IMR-90 (cell line): Measurements from ENCODE around the gene INPP5F. TPM values are rescaled to one million over a fixed set of nuclear protein-coding genes. Genes with fewer than 3 reads are reported as not detected.
A peak's percentile ranks its signal among the peaks of the same experiment; 100 is the strongest.

Source experiments
- ATAC-seq: fragments of 200-7000 bp; cut with Tn5 transposase; 2 replicates; pipeline ENCODE4 v1.9.1; 2020; ENCODE audit warnings: low read depth, mild to moderate bottlenecking, moderate library complexity
- BruUV-seq: library from RNA; stranded (reverse); fragments of 400-500 nt; replicated peaks from 2 replicates; lab custom pipeline; 2021; lab: Mats Ljungman, UMichigan
- CTCF ChIA-PET: fragments of 300-600 bp; formaldehyde crosslinking; extraction: SDS; loops from one replicate; lab custom pipeline; 2021; ENCODE audit warnings: antibody characterized with exemption; lab: Yijun Ruan, JAX
- POLR2A ChIA-PET: fragments of 300-600 bp; sonication (Branson Sonifier 250); formaldehyde crosslinking; loops from one replicate; lab custom pipeline; 2022; ENCODE audit warnings: antibody characterized with exemption; ENCODE audit not compliant: unreplicated experiment; lab: Charles Lee
- DNase-seq: peaks from one replicate; pipeline ENCODE4 v3.0.0; 2013
- H2AFZ ChIP-seq: replicated peaks from 2 replicates; pipeline ENCODE3; 2013; ENCODE audit warnings: low read length, mild to moderate bottlenecking; ENCODE audit not compliant: poor library complexity
- H2AK5ac ChIP-seq: 2 replicates; pipeline ENCODE4 v1.6.1; 2013; ENCODE audit warnings: low read depth, low read length, inconsistent platforms
- H2AK9ac ChIP-seq: replicated peaks from 2 replicates; pipeline ENCODE3; 2013; ENCODE audit warnings: mild to moderate bottlenecking, low read depth, low read length, moderate library complexity; ENCODE audit not compliant: poor library complexity
- H2BK120ac ChIP-seq: 2 replicates; pipeline ENCODE4 v1.6.1; 2013; ENCODE audit warnings: low read depth, low read length, inconsistent platforms
- H2BK15ac ChIP-seq: 3 replicates; pipeline ENCODE4 v1.6.1; 2013; ENCODE audit warnings: low read depth, low read length, inconsistent platforms
- H2BK20ac ChIP-seq: 2 replicates; pipeline ENCODE4 v1.6.1; 2013; ENCODE audit warnings: low read depth, mild to moderate bottlenecking, inconsistent platforms, low read length, moderate library complexity
- H2BK5ac ChIP-seq: 2 replicates; pipeline ENCODE4 v1.6.1; 2013; ENCODE audit warnings: mild to moderate bottlenecking, low read depth, low read length, inconsistent platforms; ENCODE audit not compliant: poor library complexity, severe bottlenecking
- H3K14ac ChIP-seq: replicated peaks from 2 replicates; pipeline ENCODE4 v1.6.1; 2013; ENCODE audit warnings: low read depth, low read length, inconsistent platforms
- H3K18ac ChIP-seq: 2 replicates; pipeline ENCODE4 v1.6.1; 2013; ENCODE audit warnings: low read depth, low read length, control low read depth
- H3K23ac ChIP-seq: 2 replicates; pipeline ENCODE4 v1.6.1; 2013; ENCODE audit warnings: low read depth, low read length, inconsistent platforms
- H3K27ac ChIP-seq: 2 replicates; pipeline ENCODE4 v1.5.1; 2013; ENCODE audit warnings: mild to moderate bottlenecking, control low read depth, low read length; ENCODE audit not compliant: insufficient read depth
- H3K27me3 ChIP-seq: 2 replicates; pipeline ENCODE4 v1.6.1; 2013; ENCODE audit warnings: low read length; ENCODE audit not compliant: control insufficient read depth, insufficient read depth
- H3K36me3 ChIP-seq: 2 replicates; pipeline ENCODE4 v1.6.1; 2013; ENCODE audit warnings: low read length, mixed read lengths; ENCODE audit not compliant: control insufficient read depth, insufficient read depth
- H3K4ac ChIP-seq: 2 replicates; pipeline ENCODE4 v1.6.1; 2013; ENCODE audit warnings: low read depth, low read length, inconsistent platforms
- H3K4me1 ChIP-seq: 2 replicates; pipeline ENCODE4 v1.6.1; 2013; ENCODE audit warnings: low read length, mixed read lengths; ENCODE audit not compliant: control insufficient read depth, insufficient read depth
- H3K4me2 ChIP-seq: 2 replicates; pipeline ENCODE4 v1.6.1; 2013; ENCODE audit warnings: low read depth, mild to moderate bottlenecking, control low read depth, low read length, moderate library complexity
- H3K4me3 ChIP-seq: 2 replicates; pipeline ENCODE4 v1.5.1; 2013; ENCODE audit warnings: low read depth, mild to moderate bottlenecking, control low read depth, low read length, moderate library complexity; ENCODE audit not compliant: insufficient read depth
- H3K56ac ChIP-seq: 2 replicates; pipeline ENCODE4 v1.6.1; 2013; ENCODE audit warnings: low read length, inconsistent platforms; ENCODE audit not compliant: insufficient read depth; ENCODE audit errors: extremely low read depth
- H3K79me1 ChIP-seq, 2 experiments: 2 replicates each; pipeline ENCODE4 v1.6.1; 2013; ENCODE audit warnings: low read length in 2 of 2, inconsistent platforms in 1 of 2, low read depth in 1 of 2
- H3K9ac ChIP-seq: 2 replicates; pipeline ENCODE4 v1.6.1; 2013; ENCODE audit warnings: low read depth, low read length, control low read depth
- H3K9me1 ChIP-seq: 2 replicates; pipeline ENCODE4 v1.6.1; 2013; ENCODE audit warnings: low read length, inconsistent platforms; ENCODE audit not compliant: insufficient read depth
- H3K9me3 ChIP-seq: 2 replicates; pipeline ENCODE4 v1.6.1; 2013; ENCODE audit warnings: low read length; ENCODE audit not compliant: control insufficient read depth, insufficient read depth
- H4K20me1 ChIP-seq: 2 replicates; pipeline ENCODE4 v1.6.1; 2013; ENCODE audit warnings: low read length, inconsistent platforms; ENCODE audit not compliant: insufficient read depth
- H4K5ac ChIP-seq: 2 replicates; pipeline ENCODE4 v1.6.1; 2013; ENCODE audit warnings: mild to moderate bottlenecking, low read depth, low read length, control low read depth
- H4K8ac ChIP-seq, 2 experiments: 2 replicates each; pipeline ENCODE4 v1.6.1; 2013; ENCODE audit warnings: low read depth in 2 of 2, low read length in 2 of 2, control low read depth in 1 of 2, inconsistent platforms in 1 of 2
- H4K91ac ChIP-seq: 2 replicates; pipeline ENCODE4 v1.6.1; 2013; ENCODE audit warnings: low read depth, low read length, inconsistent platforms; ENCODE audit not compliant: insufficient read depth
- BHLHE40 ChIP-seq: fragments of 150-350 bp; IDR thresholded peaks from 2 replicates; pipeline ENCODE4 v1.6.1; 2016; ENCODE audit warnings: mild to moderate bottlenecking, low read depth, low read length
- CEBPB ChIP-seq: IDR thresholded peaks from 2 replicates; pipeline ENCODE4 v1.6.1; 2012; ENCODE audit warnings: low read depth, low read length, improper control_type of control experiment
- CHD1 ChIP-seq: IDR thresholded peaks from 2 replicates; pipeline ENCODE4 v1.6.1; 2012; ENCODE audit warnings: low read depth, low read length, improper control_type of control experiment
- CTCF ChIP-seq: conservative IDR thresholded peaks from 2 replicates; pipeline ENCODE4 v1.5.1; 2012; ENCODE audit warnings: mild to moderate bottlenecking, low read depth, low read length, improper control_type of control experiment
- ELK1 ChIP-seq: fragments of 150-350 bp; IDR thresholded peaks from 2 replicates; pipeline ENCODE4 v1.6.1; 2016; ENCODE audit warnings: low read depth, mild to moderate bottlenecking, low read length, moderate library complexity, borderline replicate concordance
- FOS ChIP-seq: fragments of 150-350 bp; IDR thresholded peaks from 2 replicates; pipeline ENCODE4 v1.6.1; 2016; ENCODE audit warnings: low read depth, low read length
- MAFK ChIP-seq: IDR thresholded peaks from 2 replicates; pipeline ENCODE4 v1.6.1; 2012; ENCODE audit warnings: low read depth, low read length, improper control_type of control experiment
- MAZ ChIP-seq: IDR thresholded peaks from 2 replicates; pipeline ENCODE4 v1.6.1; 2012; ENCODE audit warnings: low read depth, mild to moderate bottlenecking, low read length, improper control_type of control experiment, moderate library complexity, borderline replicate concordance
- MXI1 ChIP-seq: IDR thresholded peaks from 2 replicates; pipeline ENCODE4 v1.6.1; 2012; ENCODE audit warnings: low read depth, mild to moderate bottlenecking, low read length, moderate library complexity, borderline replicate concordance
- NFE2L2 ChIP-seq: fragments of 150-350 bp; IDR thresholded peaks from 2 replicates; pipeline ENCODE4 v1.6.1; 2016; ENCODE audit warnings: low read depth, mild to moderate bottlenecking, low read length
- POLR2A ChIP-seq: IDR thresholded peaks from 2 replicates; pipeline ENCODE4 v1.6.1; 2012; ENCODE audit warnings: mild to moderate bottlenecking, low read depth, low read length
- RAD21 ChIP-seq: IDR thresholded peaks from 2 replicates; pipeline ENCODE4 v1.6.1; 2012; ENCODE audit warnings: low read length, improper control_type of control experiment
- RCOR1 ChIP-seq: IDR thresholded peaks from 2 replicates; pipeline ENCODE4 v1.6.1; 2012; ENCODE audit warnings: mild to moderate bottlenecking, low read length, improper control_type of control experiment; ENCODE audit not compliant: insufficient replicate concordance
- RFX5 ChIP-seq: IDR thresholded peaks from 2 replicates; pipeline ENCODE4 v1.8.0; 2012; ENCODE audit warnings: low read depth, mild to moderate bottlenecking, low read length, moderate library complexity
- SMC3 ChIP-seq: fragments of 150-350 bp; IDR thresholded peaks from 2 replicates; pipeline ENCODE4 v1.6.1; 2016; ENCODE audit warnings: low read depth, mild to moderate bottlenecking, antibody characterized with exemption, low read length, moderate library complexity
- WGBS, 2 experiments: methylation state at CpG; one replicate each; pipeline versions ENCODE4 v1.1.5 to v1.1.7; 2013; ENCODE audit warnings: missing lambda C conversion rate in 2 of 2; ENCODE audit not compliant: insufficient read length in 1 of 2; ENCODE audit errors: extremely low coverage in 2 of 2; 5-methylcytosine and 5-hydroxymethylcytosine counted together
- dilution Hi-C: fragments of 300-500 bp; cut with HindIII; formaldehyde crosslinking; loops from one replicate; pipeline ENCODE4 v1.14.3; 2018; ENCODE audit warnings: low sequenced_read_pairs; ENCODE audit not compliant: unreplicated experiment
- in situ Hi-C: fragments of 300-500 bp; cut with MboI; formaldehyde crosslinking; loops from 3 replicates; pipeline ENCODE4 v1.14.3; 2019; ENCODE audit warnings: low sequenced_read_pairs, inconsistent platforms, mixed read lengths
- intact Hi-C: fragments of 100-400 bp; cut with micrococcal nuclease; formaldehyde crosslinking; loops from 2 replicates; pipeline ENCODE4 v1.10.0; 2022
- polyA plus RNA-seq, 3 experiments: library from polyadenylated mRNA; depleted of rRNA; stranded (reverse); fragments of >200 nt; gene quantifications; 2 replicates each; pipeline ENCODE4 v1.2.3, GENCODE V29; 2012; ENCODE audit warnings: low replicate concordance in 1 of 3
- total RNA-seq: library from RNA; depleted of rRNA; stranded (reverse); fragments of >200 nt; gene quantifications from 2 replicates; pipeline ENCODE4 v1.2.3, GENCODE V29; 2012
- TF ChIP-seq, protein P1 (sequence below): fragments of 150-350 bp; IDR thresholded peaks from 2 replicates; pipeline ENCODE4 v1.6.1; 2017; ENCODE audit warnings: mild to moderate bottlenecking, antibody characterized with exemption, low read length, low read depth

The INPP5F gene
- total and polyA plus RNA-seq, 2 of the 4 experiments (the other 2 are of a cell fraction): 19.0 to 29.6 TPM

DNA sequence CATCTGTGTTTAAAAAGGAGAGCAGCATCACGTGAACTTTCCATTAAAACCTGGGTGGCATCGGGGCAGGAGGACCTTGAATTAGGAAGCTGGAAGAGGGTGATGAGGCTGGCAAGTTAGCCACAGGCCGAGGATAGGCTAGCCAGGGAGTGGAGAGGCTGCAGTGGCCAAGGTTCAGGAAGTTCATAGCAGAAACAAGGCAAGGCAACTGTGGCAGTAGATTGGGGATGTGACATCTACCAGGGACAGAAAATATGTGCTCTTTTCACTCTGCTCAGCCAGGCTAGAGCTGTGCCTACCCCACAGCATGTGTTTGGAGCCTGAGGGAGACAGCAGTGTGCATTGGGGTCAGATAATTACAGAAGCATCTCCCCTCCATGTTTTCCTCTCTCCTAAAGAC lies 2.2 kb upstream of the INPP5F start:
- no peak overlapping the region; the same call in 2 of the 3 replicates for H2BK15ac ChIP-seq
- H3K9me1 ChIP-seq: 0 out of 2 replicates have a peak, but pooled peaks cover 3% of the 10 kb centered on the region
- H3K14ac ChIP-seq: no peak overlapping the region; the same call in 1 of the 2 replicates
- no peaks in the 10 kb centered on the region for H4K20me1 ChIP-seq
- H4K5ac ChIP-seq: no peak overlapping the region
- no peaks in the 10 kb centered on the region for H3K9me3 ChIP-seq
- H2AK5ac ChIP-seq: no peak overlapping the region; the same call in 1 of the 2 replicates
- no peak overlapping the region for H2BK5ac ChIP-seq
- no peak overlapping the region for H2BK120ac ChIP-seq
- H3K27me3 ChIP-seq: no peaks in the 10 kb centered on the region
- H2AK9ac ChIP-seq: no peak overlapping the region
- H4K8ac ChIP-seq: peak overlapping the region in 1 of 2 experiments; percentile 28; a peak in 1 of 4 replicates
- no peak overlapping the region for H3K18ac ChIP-seq
- CTCF ChIA-PET: interaction anchor here (0.9 kb wide), 1 partner anchor 135 kb away, joined by 3 read pairs; no protein-coding TSS in a partner anchor
- H3K9ac ChIP-seq: no peak overlapping the region
- no peak overlapping the region for H3K27ac ChIP-seq
- H2AFZ ChIP-seq: peak overlapping the region; percentile 76
- intact Hi-C loops: loop anchor here (2.0 kb wide), 1 partner anchor 127 kb away; the partner anchor contains the start of gene TIAL1
- no peak overlapping the region for H3K56ac ChIP-seq
- BruUV-seq: no TSS peak
- H3K79me1 ChIP-seq: peaks cover 12 to 28% of the 10 kb centered on the region in 2 experiments; a peak in 3 of 4 replicates
- POLR2A ChIA-PET: no interaction called here
- peak overlapping the region; percentile 42 for H3K23ac ChIP-seq
- no peaks in the 10 kb centered on the region for H3K36me3 ChIP-seq
- in situ Hi-C loops: no loop called here
- 78% methylated on average over 3 of the region's 3 CpGs; no CpG with 5 or more reads in 1 of the 2 experiments for WGBS, 2 experiments
- no peak overlapping the region for H3K4me3 ChIP-seq
- H3K4me2 ChIP-seq: no peak overlapping the region
- peaks cover 8% of the 10 kb centered on the region for H3K4me1 ChIP-seq
- no peak overlapping the region for H2BK20ac ChIP-seq
- ATAC-seq (no peak), DNase-seq (no peak)
- H3K4ac ChIP-seq: 0 out of 2 replicates have a peak overlapping the region, but pooled peaks have one; percentile 7
- dilution Hi-C loops: no loop called here
- no peak overlapping the region for H4K91ac ChIP-seq
- TF ChIP-seq FOS: no peak
- TF ChIP-seq RFX5: no peak
- no peak for TF ChIP-seq RAD21
- TF ChIP-seq, protein P1, sequence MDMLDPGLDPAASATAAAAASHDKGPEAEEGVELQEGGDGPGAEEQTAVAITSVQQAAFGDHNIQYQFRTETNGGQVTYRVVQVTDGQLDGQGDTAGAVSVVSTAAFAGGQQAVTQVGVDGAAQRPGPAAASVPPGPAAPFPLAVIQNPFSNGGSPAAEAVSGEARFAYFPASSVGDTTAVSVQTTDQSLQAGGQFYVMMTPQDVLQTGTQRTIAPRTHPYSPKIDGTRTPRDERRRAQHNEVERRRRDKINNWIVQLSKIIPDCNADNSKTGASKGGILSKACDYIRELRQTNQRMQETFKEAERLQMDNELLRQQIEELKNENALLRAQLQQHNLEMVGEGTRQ: no peak
- TF ChIP-seq RCOR1: no peak
- no peak for TF ChIP-seq SMC3
- no peak for TF ChIP-seq MAZ
- no peak for TF ChIP-seq BHLHE40
- TF ChIP-seq NFE2L2: no peak
- no peak for TF ChIP-seq CEBPB
- no peak for TF ChIP-seq MXI1
- no peak for TF ChIP-seq MAFK
- TF ChIP-seq ELK1: no peak
- no peak for TF ChIP-seq CTCF
- TF ChIP-seq POLR2A: no peak
- TF ChIP-seq CHD1: no peak
